Measurements from ENCODE around the gene CRYGC.
"Not testable (repeated sequence)": the region's sequence is repeated elsewhere in the genome, so short reads cannot be mapped to it uniquely, and the experiment has no call there.

Gene CRYGC

DNA sequence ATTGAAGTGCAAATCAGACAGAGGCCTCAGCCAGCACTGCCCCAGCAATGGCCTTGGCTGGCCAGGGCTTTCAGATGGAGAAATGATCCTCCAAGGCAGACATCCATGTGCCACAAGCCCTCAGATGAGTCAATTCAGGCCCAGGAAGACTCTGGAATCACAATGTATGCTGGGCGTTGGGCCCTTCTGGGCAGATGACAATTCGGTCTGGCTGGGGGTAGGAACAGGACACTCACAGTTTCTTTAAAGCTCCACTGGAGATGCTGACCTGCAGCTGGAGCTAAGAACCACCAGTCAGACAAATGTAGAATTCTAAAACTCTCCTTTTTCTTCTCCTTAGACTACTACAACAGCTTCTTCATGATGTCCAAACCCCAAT is 7.1 kb upstream of the CRYGC start:
- DNase-seq (ENCODE audit: low spot score) = no peak

DNA sequence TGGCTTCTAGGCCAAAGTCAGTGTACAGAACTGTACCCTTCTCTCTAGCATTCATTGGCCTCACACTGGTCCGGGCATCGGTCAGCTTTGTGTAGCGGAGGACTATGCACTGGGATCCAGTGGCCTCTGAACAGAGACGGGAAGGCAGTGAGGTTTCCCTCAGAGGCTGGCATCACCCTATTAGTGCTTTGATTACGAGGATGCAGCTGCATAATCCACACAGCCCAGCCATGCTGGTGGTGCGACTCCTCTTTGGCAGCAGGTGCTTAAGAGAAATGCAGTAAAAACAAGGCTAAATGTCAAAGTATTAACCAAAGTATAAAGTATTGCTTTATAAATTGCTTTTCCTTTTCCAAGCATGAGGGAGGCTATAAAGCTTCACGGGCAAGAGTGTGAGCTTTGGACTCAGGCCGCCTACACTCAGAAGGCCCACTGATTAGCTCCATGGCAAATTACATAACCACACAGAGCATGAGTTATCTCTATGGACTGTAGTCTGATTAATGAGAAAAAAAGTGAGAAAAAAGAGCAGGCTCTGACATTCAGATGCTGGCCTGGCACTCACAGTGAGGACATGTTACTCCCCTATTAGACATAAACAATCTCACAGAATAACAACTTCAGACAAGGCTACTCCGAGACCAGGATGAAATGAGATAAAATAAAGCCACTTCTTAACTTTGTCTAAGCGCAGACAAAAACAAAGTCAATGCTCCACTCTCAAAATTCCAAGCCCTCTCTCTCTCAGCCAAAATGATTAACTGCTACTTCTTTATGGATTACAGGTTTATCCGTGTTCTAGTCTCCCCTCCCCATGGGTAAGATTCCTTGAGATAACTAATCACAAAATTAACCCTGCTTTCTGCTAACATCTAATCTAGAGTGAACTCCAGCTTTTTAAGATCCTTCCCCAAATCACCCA is 6.4 kb upstream of the CRYGC start:
- no peak for DNase-seq (ENCODE audit: low spot score)

DNA sequence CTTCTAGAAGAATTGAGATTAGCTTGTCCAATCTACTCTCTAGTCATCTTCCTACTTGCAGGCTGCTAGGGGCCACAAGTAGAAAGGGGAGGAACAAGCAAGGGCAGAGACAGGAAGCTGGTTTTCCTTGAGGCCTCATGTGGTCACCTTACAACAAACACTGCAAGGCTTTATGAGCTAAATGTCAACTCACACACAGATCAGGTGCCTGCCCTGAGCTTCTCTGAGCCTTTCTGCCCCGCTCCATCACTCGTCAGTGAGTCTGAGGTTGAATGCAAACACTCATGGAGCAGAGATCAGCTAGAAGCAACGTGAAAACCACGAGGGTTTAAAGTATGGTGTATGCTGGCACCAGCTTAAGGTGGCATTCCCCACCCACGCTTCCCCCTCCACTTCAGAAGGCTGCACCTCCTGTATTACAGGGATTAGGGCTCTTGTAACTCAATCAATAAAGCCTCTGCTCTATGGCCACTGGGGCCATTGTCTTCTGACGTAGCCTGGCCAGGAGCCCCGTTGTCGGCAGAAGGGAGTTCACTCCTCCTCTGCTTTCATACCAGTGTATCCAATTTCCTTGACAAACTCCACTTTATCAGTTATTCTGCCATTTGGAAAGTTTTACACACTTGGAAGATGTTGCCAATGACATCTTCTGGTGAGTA is 5.4 kb upstream of the CRYGC start:
- no peak for DNase-seq (ENCODE audit: low spot score)

DNA sequence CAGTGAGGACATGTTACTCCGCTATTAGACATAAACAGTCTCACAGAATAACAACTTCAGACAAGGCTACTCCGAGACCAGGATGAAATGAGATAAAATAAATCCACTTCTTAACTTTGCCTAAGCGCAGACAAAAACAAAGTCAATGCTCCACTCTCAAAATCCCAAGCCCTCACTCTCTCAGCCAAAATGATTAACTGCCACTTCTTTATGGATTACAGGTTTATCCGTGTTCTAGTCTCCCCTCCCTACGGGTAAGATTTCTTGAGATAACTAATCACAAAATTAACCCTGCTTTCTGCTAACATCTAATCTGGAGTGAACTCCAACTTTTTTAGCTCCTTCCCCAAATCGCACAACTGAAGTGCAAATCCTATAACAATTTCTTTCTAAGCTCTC is 1.1 kb upstream of the CRYGC start:
- DNase-seq (ENCODE audit: low spot score) = no peak

DNA sequence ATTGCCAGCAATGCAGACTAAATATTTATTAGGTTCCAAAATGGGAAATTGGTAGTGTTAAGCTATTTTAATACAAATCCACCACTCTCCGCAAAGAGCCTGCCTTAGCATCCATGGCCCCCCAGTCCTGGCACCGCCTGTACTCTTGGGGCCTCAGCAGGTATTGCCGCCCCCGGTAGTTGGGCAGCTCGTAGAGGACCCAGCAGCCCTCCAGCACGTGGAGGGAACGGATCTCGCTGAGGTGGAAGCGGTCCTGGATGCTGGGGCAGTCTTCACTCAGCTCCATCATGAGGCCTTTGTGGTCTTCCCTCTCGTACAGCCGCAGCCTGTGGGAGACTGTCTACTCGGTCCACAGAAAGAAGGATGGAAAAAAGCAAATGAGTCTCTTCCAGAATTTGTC is 1.5 kb downstream of the CRYGC start:
- no peak for DNase-seq (ENCODE audit: low spot score)

DNA sequence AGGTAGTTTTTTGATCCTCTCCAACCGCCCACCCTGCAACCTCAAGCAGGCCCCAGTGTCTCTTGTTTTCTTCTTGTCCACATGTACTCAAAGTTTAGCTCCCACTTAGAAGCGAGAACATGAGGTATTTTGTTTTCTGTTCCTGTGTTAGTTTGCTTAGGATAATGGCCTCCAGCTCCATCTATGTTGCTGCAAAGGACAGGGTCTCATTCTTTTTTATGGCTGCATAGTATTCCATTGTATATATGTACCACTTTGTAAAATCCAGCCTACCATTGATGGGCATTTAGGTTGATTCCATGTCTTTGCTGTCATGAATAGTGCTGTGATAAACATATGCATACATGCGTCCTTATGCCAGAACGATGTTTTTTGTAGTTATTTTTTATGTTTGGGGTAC is 2.5 kb downstream of the CRYGC start:
- no peak for DNase-seq (ENCODE audit: low spot score)

DNA sequence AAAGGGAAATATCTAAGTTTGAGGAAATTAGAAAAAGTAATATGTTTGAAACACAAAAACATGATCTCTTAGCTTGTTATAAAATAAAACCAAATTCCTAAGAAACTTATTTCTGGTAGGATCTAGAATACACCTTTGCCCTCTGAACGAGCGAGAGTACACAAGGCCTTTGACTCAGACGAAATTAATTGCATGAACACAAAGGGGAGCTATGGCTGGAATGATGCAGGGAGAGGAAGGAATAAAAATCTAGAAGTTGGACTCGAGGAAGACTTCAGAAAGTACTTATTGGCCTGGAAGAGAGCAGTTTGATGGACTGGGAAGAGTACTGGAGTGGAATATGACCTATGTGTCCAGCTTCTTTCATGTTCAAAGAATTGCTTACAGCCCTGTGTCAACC is 4.4 kb downstream of the CRYGC start:
- no peak for DNase-seq (ENCODE audit: low spot score)

DNA sequence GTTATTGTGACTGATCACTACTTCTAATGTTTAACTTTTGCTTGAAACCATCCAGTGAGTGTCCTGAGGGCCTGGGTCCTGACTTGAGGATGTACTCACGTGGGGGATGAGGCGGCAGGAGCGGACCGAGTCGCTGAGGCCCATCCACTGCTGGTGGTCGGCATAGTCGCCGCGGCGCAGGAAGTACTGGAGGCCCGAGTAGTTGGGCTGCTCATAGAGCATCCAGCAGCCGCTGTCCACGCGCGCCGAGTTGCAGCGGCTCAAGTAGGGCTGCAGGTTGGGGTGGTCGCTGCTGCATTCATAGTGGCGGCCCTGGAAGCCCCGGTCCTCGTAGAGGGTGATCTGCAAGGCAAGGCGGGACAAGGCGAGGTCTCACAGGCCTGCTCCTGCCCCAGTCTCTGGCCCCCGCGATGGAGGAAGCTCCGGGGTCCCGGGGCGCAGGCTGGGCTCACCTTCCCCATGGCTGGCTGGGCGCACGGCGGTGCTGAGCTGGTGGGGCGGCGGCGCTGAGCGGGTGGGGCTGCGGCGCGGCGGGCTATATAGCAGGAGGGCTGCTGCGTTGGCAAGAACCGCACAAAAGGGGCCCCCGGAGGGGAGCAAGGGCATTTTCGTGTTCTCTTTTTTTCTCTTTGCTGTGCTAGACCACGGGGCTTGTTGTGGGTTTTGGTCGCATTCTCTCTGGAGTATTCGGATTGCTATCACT is 5.5 kb downstream of the CRYGC start, which contains the start of gene CRYGD:
TSS of gene CRYGD (minus strand) at position 512 of the 703 bp plus-strand sequence. CDS start at position 461, 51 bp downstream.
- DNase-seq (ENCODE audit: low spot score) = not testable (repeated sequence)

DNA sequence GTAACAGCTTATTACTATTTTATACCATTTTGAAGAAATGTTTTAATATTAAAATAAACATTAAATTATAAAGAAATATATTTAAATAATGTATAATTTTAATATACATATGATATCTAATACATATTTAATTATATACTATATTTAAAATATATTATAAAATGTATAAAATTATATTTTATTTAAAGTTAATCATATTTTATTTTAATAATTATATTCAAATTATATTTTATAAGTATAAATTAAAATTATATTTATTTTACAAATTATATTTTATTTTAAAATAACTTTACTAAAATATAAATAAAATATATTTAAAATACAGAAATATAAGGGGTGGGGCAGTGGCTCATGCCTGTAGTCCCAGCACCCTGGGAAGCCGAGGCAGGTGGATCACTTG is 7.4 kb downstream of the CRYGC start:
- DNase-seq (ENCODE audit: low spot score) = no peak

DNA sequence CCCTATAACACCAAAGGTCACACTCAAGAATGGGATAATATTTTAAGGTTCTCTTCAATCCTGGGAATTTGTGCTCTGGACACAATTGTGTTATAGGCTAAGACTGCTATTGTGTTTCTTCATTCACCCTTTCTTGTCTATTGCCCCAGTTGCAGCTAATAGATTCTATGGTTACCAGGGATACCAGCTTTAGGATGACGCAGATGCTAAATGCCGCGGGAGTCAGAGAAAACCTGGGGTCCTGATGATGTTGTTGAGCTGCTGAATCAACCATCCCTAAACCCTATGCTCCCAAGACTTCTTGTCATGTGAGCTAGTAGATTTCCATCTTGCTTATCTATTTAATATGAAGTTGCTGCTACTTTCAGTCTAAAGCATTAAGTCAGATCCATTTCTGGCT is 10.7 kb downstream of the CRYGC start:
- no peak for DNase-seq (ENCODE audit: low spot score)

DNA sequence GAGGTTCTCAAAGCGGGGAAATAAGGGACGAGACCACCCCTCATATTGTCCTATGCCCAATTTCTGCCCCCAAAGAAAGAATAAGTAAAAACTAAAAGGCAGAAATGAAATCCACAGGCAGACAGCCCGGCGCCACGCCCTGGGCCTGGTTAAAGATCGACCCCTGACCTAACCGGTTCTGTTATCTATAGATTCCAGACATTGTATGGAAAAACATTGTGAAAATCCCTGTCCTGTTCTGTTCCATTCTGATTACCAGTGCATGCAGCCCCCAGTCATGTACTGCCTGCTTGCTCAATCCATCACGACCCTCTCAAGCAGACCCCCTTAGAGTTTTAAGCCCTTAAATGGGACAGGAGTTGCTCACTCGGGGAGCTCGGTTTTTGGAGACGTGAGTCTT is 12.2 kb downstream of the CRYGC start:
- DNase-seq (ENCODE audit: low spot score) = not testable (repeated sequence)

DNA sequence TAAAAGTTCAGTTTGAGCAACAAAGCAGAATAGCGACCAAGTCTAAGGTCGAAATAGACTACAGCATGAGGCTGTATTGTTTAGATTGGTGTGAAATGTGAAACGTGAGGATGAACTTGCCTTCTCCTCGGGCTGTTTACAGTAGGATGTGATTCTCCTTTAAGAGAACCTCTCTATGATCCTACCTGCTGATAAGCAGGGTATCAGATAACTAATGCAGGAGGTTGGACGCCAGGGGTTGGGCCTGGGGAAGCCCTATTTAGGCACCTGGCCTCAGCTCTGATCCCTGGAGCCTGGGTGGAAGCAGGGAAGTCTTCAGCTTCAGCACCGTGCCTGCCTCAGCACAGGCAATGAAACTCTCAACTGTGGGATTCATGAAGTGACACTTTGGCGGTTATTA is 16.7 kb downstream of the CRYGC start:
- no peak for DNase-seq (ENCODE audit: low spot score)

DNA sequence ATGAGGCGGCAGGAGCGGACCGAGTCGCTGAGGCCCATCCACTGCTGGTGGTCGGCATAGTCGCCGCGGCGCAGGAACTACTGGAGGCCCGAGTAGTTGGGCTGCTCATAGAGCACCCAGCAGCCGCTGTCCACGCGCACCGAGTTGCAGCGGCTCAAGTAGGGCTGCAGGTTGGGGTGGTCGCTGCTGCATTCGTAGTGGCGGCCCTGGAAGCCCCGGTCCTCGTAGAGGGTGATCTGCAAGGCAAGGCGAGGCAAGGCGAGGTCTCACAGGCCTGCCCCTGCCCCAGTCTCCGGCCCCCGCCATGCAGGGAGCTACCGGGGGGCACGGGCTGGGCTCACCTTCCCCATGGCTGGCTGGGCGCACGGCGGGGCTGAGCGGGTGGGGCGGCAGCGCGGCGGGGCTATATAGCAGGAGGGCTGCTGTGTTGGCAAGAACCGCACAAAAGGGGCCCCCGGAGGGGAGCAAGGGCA is 17.3 kb downstream of the CRYGC start:
- not testable (repeated sequence) for DNase-seq (ENCODE audit: low spot score)

DNA sequence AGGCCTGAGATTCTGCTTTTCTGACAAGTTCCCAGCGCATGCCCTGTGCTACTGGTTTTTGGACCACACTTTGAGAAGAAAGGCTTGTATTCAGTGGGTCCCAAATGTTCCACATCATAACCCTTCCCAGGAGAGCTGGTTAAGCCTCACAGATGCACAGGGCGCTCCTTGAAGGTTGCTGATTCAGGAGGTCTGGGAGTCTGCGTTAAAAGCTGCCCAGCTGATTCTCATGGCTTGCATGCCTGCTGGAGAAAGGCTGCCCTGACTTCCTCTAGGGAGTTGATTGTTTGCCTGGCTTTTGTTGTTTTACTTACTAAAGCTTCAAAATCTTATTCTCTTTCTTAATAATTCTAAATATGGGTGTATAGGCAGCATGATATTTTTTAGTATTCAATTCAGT is 26.0 kb downstream of the CRYGC start:
- DNase-seq (ENCODE audit: low spot score) = no peak

DNA sequence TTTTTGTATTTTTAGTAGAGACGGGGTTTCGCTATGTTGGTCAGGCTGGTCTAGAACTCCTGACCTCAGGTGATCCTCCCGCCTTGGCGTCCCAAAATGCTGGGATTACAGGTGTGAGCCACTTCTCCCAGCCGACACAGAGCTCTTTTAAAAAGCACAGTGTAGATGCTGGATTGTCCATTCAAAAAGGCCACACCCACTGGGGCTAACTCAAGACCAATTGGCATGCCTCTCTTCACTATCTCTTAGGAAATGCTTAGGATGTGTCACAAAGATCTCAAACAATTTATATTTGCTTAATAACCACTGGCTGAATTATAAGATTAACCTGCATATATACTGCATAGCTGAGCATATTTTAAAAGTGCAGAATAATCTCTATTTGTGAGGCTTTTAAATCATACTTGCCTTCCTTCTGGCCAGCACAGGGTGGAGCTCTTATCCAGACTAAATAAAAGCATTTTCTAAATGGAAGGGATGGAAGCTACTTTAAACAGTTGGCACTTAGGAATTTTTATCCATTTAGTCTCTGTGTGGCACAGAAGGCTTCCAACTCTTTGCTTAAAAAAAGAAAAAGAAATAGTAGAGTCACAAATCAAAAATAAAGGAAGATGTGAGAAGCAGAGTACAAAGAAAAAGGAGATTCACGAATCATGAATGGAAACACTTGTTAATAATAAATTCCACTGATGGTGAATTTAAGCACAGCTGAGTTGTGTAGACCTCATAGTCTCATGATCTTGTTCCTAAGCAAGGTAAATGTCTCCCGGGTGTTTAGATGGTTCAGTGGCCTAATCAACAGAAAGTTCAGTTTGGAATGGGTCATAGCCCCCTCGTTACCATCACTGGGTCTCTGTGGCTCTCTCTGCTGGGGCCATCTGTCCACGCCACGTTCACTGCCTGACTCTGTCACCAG is 27.7 kb downstream of the CRYGC start:
- DNase-seq (ENCODE audit: low spot score) = peak; percentile 41

DNA sequence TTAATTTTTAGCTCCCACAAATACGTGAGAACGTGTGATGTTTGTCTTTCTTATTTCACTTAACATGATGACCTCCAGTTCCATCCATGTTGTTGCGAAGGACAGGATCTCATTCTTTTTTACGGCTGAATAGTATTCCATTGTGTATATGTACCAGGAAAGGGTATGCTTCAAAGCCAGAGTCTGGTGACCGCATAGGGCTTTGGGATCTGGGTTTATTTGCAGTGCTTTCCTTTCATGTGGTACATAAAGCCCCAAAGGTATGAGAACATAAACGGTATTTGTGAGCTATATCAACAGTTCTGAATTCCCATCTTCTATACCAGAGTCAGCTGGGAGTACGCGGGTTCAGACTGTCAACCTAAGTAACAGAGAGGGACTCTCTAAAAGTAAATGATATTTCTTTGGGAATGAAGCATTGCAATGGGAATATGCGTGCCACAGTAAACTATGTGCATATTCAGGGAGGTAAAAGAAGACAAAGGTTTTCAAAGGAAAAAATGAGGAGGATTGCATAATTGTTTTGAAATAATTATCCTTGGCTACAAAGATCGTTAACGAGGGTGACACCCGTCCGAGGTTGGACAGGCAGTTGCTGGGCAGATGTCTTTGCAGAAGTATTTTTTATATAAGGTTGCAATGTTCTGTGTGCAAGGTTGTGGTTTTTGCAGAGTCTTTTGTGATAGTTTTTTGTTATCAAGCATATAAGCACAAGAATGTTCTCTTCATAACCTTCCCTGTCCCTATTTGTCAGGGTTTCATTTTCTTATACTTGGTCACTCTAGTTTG is 29.8 kb downstream of the CRYGC start:
- no peak for DNase-seq (ENCODE audit: low spot score)

DNA sequence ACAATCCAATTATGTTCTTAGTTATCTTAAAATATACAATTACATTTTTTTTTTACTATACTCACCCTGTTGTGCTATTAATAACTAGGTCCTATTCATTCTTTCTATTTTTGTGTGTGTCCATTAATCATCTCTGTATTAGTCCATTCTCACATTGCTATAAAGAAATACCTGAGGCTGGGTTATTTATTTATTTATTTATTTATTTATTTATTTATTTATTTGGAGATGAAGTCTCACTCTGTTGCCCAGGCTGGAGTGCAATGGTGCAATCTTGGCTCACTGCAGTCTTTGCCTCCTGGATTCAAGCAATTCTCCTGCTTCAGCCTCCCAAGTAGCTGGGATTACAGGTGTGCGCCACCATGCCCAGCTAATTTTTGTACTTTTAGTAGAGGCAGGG is 30.9 kb downstream of the CRYGC start:
- DNase-seq (ENCODE audit: low spot score) = not testable (repeated sequence)

DNA sequence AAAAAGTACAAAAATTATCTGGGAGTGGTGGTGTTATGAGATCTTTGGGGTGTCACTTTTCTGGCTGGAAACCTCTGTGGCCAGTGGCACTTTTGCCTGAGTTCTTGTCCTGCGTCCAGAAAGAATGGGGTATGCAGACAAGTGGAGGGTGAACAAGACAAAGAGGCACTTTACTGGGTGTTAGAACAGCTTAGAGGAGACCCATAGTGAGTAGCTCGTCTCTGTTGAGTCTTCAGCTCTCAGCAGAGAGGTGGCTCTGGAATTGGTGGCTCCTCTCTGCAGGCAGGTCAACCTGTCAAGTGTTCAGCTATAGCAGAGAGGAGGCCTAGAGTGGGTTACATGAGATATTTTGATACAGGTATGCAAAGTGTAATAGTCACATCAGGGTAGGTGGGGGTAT is 31.4 kb downstream of the CRYGC start:
- no peak for DNase-seq (ENCODE audit: low spot score)

DNA sequence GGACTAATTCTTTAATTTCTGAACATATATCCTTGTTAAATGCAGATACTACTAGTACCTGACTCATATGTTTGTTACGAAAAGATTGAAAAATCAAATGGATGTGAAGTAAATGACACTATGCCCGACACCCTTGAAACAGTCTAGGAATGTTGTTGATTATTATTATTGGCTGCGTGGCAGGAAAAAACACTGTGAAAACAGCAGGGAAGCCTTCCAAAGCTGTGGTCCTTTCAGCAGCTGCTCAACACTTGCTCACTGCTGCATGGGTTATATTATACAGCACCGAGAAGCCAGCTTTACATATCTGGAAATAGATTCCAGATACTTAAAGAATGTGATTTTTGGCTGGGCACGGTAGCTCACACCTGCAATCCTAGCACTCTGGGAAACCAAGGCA is 31.8 kb downstream of the CRYGC start:
- DNase-seq (ENCODE audit: low spot score) = no peak

DNA sequence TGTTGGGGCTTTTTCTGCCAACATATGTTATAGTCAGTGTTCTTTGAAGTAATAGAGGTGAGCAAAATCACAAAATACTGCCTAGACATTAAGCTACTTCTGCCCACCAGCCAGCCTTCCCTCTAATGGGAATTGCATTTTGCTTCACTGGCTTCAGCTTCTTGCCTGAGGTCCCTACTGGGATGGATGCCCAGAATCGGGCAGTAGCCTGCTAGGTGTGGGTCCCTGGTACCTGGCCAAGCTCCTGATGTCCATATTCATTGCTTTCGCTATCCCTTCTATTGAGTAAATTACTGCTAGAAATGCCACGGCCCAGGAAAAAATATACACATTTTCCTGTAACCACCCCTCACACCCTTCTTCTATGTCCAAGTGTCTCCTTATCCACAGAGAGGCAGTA is 32.3 kb downstream of the CRYGC start:
- DNase-seq (ENCODE audit: low spot score) = no peak

DNA sequence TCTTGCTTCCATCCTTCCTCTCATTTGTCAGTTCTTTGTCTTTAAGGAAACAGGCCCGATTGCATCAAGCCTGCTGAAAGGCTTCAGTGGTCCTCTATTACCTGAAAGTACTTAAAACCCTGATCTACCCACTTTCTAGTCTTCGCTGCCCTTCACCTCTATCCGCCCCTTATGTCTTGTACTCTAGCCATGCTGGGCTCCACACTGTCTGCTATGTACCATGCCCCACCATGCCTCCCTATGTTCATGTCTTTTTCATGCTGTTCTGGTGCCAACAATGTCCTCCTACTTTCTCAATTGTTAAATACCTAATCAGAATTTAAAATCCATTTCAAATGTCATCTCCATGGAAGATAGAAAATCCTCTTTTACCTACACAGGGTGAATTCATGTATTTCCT is 33.5 kb downstream of the CRYGC start:
- no peak for DNase-seq (ENCODE audit: low spot score)
